ENCODE results near the gene MS4A6E.

GRCh38 chr11:60360621-60361020, 33.6 kb downstream of the MS4A6E start:
- TF ChIP-seq CTCF (IDR thresholded peaks at IDR 0.05) (no peak), EZH2 (IDR thresholded peaks at IDR 0.05; ENCODE audit: borderline replicate concordance, insufficient read depth, low read depth, low read length, poor library complexity, severe bottlenecking) (no peak)

All from B cell (primary cell).